Heart left ventricle (tissue), 13 donors: ENCODE data around the gene IRF3.

Experiments used
- POLR2A ChIP-seq, 2 donors: fragments of 450-650 bp; IDR thresholded peaks; one replicate each; pipeline ENCODE4 v1.6.1; 2017; ENCODE audit warnings: antibody characterized with exemption in 2 of 2, mild to moderate bottlenecking in 2 of 2, moderate library complexity in 2 of 2
- TF ChIP-seq, protein P1 (sequence below), 12 donors: fragments of 200-600 bp; sonication (generic) in 4 of 12; IDR thresholded peaks; one replicate each; pipeline versions ENCODE4 v1.5.0 to v1.8.0; 2018 to 2022; ENCODE audit warnings: antibody characterized with exemption in 12 of 12, mild to moderate bottlenecking in 5 of 12
- donor health status: ischemic (EF 13 %, LVEDD 7.1; RV severe dilation, severe dysfunction).
- donor health status: DM: no; HTN: yes; CAD: no.
- donor health status: DM: no; HTN: no; CAD: no.
- donor health status: ischemic (EF 25% LVEDD 6.9; RV normal size, moderate dysfunction).
- donor health status: ischemic (EF 25% LVEDD 5.7; RV mildly dilated, moderate dysfunction).
- donor health status: ischemic (EF 35%, LVEDD 5.7; RV mildly dilated, moderate dysfunction).
- donor health status: nonischemic (EF 11% LVEDD 7.7; RV severe dilation, severe dysfunction).
- donor health status: DM: yes; HTN: yes; CAD: no.
- donor health status: PGD.
- donor health status: ischemic (EF 29% LVEDD 5.4; RV normal size, mild dysfunction).
- donor health status: nonischemic (EF 23%, LVEDD 6.1; RV moderate dilation, normal function).

DNA sequence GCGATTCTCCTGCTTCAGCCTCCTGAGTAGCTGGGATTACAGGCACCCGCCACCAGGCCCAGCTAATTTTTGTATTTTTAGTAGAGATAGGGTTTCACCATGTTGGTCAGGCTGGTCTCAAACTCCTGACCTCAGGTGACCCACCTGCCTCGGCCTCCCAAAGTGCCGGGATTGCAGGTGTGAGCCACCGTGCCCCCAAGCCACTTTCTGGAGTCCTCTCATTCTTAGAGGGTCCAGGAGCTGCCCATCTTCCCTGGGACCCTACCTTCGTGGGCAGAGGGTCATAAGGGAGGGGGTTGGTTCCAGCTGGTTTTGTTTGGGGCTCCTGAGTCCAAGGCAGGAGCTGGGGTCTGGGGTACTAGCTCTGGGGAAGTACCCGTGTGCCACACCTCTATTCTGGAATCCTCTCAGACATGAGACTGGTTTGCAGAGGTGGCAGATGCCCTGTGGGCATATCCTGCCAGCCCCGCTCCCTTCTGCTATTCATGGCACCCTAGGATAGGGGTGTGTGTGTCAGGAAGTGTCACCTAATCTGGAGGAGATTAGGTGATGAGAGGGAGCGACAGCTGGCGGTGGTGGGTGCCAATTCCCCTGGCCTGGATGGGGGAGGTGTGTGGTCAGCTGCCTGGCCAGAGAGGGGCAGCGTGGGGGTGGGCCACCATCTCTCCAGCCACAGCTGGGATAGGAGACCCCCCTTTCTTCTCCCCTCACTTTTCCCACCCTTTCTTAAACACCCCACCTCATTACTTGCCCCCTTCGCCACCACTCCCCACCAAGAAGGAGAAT lies 13.5 kb upstream of the IRF3 start:
- TF ChIP-seq, protein P1, sequence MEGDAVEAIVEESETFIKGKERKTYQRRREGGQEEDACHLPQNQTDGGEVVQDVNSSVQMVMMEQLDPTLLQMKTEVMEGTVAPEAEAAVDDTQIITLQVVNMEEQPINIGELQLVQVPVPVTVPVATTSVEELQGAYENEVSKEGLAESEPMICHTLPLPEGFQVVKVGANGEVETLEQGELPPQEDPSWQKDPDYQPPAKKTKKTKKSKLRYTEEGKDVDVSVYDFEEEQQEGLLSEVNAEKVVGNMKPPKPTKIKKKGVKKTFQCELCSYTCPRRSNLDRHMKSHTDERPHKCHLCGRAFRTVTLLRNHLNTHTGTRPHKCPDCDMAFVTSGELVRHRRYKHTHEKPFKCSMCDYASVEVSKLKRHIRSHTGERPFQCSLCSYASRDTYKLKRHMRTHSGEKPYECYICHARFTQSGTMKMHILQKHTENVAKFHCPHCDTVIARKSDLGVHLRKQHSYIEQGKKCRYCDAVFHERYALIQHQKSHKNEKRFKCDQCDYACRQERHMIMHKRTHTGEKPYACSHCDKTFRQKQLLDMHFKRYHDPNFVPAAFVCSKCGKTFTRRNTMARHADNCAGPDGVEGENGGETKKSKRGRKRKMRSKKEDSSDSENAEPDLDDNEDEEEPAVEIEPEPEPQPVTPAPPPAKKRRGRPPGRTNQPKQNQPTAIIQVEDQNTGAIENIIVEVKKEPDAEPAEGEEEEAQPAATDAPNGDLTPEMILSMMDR (IDR thresholded peaks at IDR 0.05) = no peak
- TF ChIP-seq POLR2A (IDR thresholded peaks at IDR 0.05) = no peak
